ENCODE results near the gene DHH. TPM values are rescaled to one million over a fixed set of nuclear protein-coding genes. Genes with fewer than 3 reads are reported as not detected.
"Not testable (repeated sequence)": the region's sequence is repeated elsewhere in the genome, so short reads cannot be mapped to it uniquely, and the experiment has no call there.

DHH gene
- total RNA-seq, result 1.5 TPM
- long read RNA-seq, partial matches to known transcripts, result 1 of 1 reads
- long read RNA-seq, other reads (novel, unspliced or antisense), result 0 of 1 reads

- no peaks in the 10 kb centered on the region for H3K9me3 ChIP-seq
- peaks cover 58% of the 10 kb centered on the region for H3K4me1 ChIP-seq
- ATAC-seq, result peak; percentile 36 to 42
- peaks cover 53% of the 10 kb centered on the region for H3K27me3 ChIP-seq (ENCODE audit: low read depth)
- peak within 1 kb of the TSS; percentile 38 for H3K4me3 ChIP-seq
- no peak for TF ChIP-seq CTCF (IDR thresholded peaks at IDR 0.05)
- intact Hi-C loops (cut with DNase I), result no loop called here
- no peak within 1 kb of the TSS for H3K27ac ChIP-seq
- peak; percentile 61 for DNase-seq
- peaks cover 37% of the 10 kb centered on the region for H3K36me3 ChIP-seq
These were observed at the start of gene DHH for GRCh38 chr12:49094160-49094974. DHH (minus strand) TSS chr12:49094801; CDS start chr12:49094512, 289 bp downstream.

- no peak for TF ChIP-seq CTCF (IDR thresholded peaks at IDR 0.05)
- DNase-seq (no peak), ATAC-seq (no peak)
- Histone ChIP-seq H3K9me3 (no peaks in the 10 kb centered on the region), H3K4me1 (no peaks in the 10 kb centered on the region), H3K4me3 (no peak overlapping the region), H3K27me3 (ENCODE audit: low read depth) (no peaks in the 10 kb centered on the region), H3K36me3 (no peaks in the 10 kb centered on the region), H3K27ac (no peak overlapping the region)
- intact Hi-C loops (cut with DNase I), result no loop called here
These were observed 49.8 kb upstream of the DHH start for GRCh38 chr12:49144384-49144783.

DNA sequence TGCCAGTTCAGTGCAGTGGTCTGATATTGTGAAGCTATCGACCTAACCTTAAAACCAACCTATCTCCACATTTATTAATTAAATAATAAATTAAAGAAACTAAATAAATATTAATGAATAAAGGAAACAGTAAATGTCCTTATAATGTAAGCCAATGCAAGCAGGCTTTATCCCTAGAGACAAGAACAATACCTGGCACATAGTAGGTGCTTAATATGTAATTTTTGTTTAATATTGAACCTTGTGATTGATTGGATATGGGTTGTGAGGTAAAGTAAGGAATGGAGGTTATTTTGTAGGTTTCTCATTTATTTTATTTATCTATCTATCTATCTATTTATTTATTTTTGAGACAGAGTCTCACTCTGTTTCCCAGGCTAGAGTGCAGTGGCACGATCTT is 44.4 kb upstream of the DHH start:
- intact Hi-C loops (cut with DNase I), result no loop called here
- Histone ChIP-seq H3K27me3 (ENCODE audit: low read depth) (no peaks in the 10 kb centered on the region), H3K9me3 (no peaks in the 10 kb centered on the region), H3K36me3 (no peaks in the 10 kb centered on the region), H3K4me3 (no peak overlapping the region), H3K27ac (no peak overlapping the region), H3K4me1 (no peaks in the 10 kb centered on the region)
- no peak for TF ChIP-seq CTCF (IDR thresholded peaks at IDR 0.05)
- DNase-seq (no peak), ATAC-seq (no peak)

- ATAC-seq (no peak), DNase-seq (no peak)
- Histone ChIP-seq H3K4me3 (no peak overlapping the region), H3K27me3 (ENCODE audit: low read depth) (no peaks in the 10 kb centered on the region), H3K27ac (no peak overlapping the region), H3K36me3 (no peaks in the 10 kb centered on the region), H3K4me1 (peaks cover 2% of the 10 kb centered on the region), H3K9me3 (no peaks in the 10 kb centered on the region)
- intact Hi-C loops (cut with DNase I), result no loop called here
- TF ChIP-seq CTCF (IDR thresholded peaks at IDR 0.05), result no peak
These were observed 44.0 kb upstream of the DHH start for GRCh38 chr12:49138587-49138986.

GRCh38 chr12:49137476-49137875 is 42.9 kb upstream of the DHH start:
- no peak for ATAC-seq
- intact Hi-C loops (cut with DNase I), result no loop called here

DNA sequence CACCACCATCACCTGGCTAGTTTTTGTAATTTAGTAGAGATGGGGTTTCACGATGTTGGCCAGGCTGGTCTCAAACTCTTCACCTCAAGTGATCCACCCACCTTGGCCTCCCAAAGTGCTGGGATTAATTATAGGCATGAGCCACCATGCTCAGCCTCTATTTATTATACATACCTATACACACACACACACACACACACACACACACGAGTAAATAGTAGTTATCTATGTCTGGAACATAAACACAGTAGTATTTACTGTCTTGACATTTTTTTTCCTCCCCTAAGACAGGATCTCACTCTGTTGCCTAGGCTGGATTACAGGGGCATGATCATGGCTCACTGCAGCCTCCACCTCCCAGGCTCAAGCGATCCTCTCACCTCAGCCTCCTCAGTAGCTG is 42.4 kb upstream of the DHH start:
- ATAC-seq; DNase-seq; intact Hi-C loops (cut with DNase I): not testable (repeated sequence)

More at GRCh38 chr12:49137476-49137875, 42.9 kb upstream of the DHH start:
- H3K4me3 ChIP-seq, result no peak overlapping the region
- peaks cover 10% of the 10 kb centered on the region for H3K4me1 ChIP-seq
- no peak for DNase-seq
- H3K27me3 ChIP-seq (ENCODE audit: low read depth), result no peaks in the 10 kb centered on the region
- H3K9me3 ChIP-seq, result no peaks in the 10 kb centered on the region
- H3K27ac ChIP-seq, result no peak overlapping the region
- TF ChIP-seq CTCF (IDR thresholded peaks at IDR 0.05), result no peak
- no peaks in the 10 kb centered on the region for H3K36me3 ChIP-seq

More for the DNA sequence above, 42.4 kb upstream of the DHH start:
- H3K36me3 ChIP-seq; H3K27me3 ChIP-seq (ENCODE audit: low read depth); H3K9me3 ChIP-seq; H3K27ac ChIP-seq; H3K4me3 ChIP-seq: not testable (repeated sequence)
- H3K4me1 ChIP-seq, result peaks cover 15% of the 10 kb centered on the region
